Keratinocyte (primary cell): ENCODE results near the gene SMAD3.

Experiments
- EZH2 ChIP-seq: IDR thresholded peaks from one replicate; pipeline ENCODE4 v1.6.1; 2012; ENCODE audit warnings: inconsistent platforms, mild to moderate bottlenecking, low read length, moderate library complexity
- TF ChIP-seq, protein P1 (sequence below), 3 experiments: IDR thresholded peaks in 1 of 3; conservative IDR thresholded peaks in 1 of 3; optimal IDR thresholded peaks in 1 of 3; 2 replicates in 2 of 3; 3 replicates in 1 of 3; pipeline versions ENCODE3 to v1.5.1; 2011; ENCODE audit warnings: low read length in 3 of 3, mild to moderate bottlenecking in 3 of 3, moderate library complexity in 2 of 3, control low read depth in 1 of 3, inconsistent platforms in 1 of 3; ENCODE audit not compliant: insufficient read depth in 2 of 3; ENCODE audit errors: extremely low read depth in 1 of 3

DNA sequence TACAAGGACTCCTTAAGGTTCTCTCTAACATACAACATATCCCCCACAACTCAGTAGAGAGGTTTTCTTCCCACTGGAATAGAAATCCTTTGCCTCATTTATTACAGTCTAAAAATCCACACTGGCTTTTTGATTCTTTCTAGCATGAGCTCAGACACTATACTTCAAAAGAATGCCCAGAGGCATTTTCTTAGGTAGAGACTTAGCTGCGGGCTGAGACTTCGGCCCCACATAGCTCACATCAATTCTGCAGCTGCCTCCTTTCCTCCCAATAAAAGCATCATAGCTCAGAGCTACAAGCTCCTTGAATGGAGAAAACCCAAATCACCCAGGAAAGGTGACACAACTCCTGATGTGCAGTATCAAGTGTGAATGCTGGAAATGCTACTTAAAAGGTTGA lies 136.7 kb downstream of the SMAD3 start:
- TF ChIP-seq, protein P1, sequence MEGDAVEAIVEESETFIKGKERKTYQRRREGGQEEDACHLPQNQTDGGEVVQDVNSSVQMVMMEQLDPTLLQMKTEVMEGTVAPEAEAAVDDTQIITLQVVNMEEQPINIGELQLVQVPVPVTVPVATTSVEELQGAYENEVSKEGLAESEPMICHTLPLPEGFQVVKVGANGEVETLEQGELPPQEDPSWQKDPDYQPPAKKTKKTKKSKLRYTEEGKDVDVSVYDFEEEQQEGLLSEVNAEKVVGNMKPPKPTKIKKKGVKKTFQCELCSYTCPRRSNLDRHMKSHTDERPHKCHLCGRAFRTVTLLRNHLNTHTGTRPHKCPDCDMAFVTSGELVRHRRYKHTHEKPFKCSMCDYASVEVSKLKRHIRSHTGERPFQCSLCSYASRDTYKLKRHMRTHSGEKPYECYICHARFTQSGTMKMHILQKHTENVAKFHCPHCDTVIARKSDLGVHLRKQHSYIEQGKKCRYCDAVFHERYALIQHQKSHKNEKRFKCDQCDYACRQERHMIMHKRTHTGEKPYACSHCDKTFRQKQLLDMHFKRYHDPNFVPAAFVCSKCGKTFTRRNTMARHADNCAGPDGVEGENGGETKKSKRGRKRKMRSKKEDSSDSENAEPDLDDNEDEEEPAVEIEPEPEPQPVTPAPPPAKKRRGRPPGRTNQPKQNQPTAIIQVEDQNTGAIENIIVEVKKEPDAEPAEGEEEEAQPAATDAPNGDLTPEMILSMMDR (optimal IDR thresholded peaks at IDR 0.05 in 1 of 3, IDR thresholded peaks at IDR 0.05 in 1 of 3, conservative IDR thresholded peaks at IDR 0.05 in 1 of 3; ENCODE audit: extremely low read depth in 1 of 3, insufficient read depth in 2 of 3, low read length in 3 of 3): no peak
- no peak for TF ChIP-seq EZH2
